NCI-H82 (cell line): ENCODE data around the gene AHDC1.
"Not testable (repeated sequence)": the region's sequence is repeated elsewhere in the genome, so short reads cannot be mapped to it uniquely, and the experiment has no call there.

Experiments
- DNase-seq: peaks from one replicate; lab custom pipeline; 2025; lab: John Stamatoyannopoulos, UW

The AHDC1 gene, protein sequence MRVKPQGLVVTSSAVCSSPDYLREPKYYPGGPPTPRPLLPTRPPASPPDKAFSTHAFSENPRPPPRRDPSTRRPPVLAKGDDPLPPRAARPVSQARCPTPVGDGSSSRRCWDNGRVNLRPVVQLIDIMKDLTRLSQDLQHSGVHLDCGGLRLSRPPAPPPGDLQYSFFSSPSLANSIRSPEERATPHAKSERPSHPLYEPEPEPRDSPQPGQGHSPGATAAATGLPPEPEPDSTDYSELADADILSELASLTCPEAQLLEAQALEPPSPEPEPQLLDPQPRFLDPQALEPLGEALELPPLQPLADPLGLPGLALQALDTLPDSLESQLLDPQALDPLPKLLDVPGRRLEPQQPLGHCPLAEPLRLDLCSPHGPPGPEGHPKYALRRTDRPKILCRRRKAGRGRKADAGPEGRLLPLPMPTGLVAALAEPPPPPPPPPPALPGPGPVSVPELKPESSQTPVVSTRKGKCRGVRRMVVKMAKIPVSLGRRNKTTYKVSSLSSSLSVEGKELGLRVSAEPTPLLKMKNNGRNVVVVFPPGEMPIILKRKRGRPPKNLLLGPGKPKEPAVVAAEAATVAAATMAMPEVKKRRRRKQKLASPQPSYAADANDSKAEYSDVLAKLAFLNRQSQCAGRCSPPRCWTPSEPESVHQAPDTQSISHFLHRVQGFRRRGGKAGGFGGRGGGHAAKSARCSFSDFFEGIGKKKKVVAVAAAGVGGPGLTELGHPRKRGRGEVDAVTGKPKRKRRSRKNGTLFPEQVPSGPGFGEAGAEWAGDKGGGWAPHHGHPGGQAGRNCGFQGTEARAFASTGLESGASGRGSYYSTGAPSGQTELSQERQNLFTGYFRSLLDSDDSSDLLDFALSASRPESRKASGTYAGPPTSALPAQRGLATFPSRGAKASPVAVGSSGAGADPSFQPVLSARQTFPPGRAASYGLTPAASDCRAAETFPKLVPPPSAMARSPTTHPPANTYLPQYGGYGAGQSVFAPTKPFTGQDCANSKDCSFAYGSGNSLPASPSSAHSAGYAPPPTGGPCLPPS (N-terminal part only)

DNA sequence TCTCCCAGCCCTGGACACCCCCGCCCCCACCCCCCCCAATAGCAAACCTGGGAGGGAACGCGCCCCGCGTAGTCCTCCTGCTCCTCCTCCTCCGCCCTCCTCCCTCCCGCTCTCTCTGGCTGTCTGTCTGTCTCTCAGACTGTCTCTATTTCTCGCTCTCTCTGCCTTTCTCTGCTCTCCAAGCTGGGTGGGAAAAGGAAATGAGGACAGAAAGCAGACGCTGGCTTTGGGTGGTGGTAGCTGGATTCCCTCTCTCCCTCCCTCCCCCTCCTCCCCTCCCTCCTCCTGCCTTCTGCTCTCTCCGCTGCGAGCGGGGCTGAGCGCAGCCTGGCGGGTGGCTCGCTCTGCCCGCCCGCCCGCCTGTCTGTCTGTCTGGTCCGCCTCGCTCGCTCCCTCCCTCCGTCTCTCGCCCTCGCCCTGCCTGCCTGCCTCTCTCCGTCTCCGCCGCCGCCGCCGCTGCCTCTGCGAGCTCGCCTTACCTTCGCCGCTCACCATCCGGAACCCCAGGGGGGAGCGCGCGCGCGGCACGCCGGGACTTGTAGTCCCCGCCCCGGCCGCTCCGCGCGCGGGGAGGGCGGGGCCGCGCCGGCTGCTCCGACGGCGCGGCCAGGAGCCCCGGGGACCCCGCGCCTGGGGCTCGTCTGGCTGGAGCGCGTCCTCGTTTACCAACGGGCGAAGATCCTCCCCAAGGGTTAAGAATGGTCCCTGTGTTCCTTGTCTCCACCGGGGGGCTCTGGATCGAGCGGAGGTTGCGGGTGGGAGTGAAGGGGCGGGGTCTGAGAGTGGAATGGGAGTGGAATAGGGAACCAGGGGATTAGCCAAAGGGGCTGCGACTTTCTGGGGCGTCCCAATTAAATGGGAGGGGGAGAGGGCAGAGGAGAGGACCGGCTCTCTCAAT is at the start of gene AHDC1:
AHDC1 (minus strand) TSS at position 464 of the 898 bp plus-strand sequence. CDS start 52,029 bp downstream, outside the sequence.
- DNase-seq = peak; percentile 97

DNA sequence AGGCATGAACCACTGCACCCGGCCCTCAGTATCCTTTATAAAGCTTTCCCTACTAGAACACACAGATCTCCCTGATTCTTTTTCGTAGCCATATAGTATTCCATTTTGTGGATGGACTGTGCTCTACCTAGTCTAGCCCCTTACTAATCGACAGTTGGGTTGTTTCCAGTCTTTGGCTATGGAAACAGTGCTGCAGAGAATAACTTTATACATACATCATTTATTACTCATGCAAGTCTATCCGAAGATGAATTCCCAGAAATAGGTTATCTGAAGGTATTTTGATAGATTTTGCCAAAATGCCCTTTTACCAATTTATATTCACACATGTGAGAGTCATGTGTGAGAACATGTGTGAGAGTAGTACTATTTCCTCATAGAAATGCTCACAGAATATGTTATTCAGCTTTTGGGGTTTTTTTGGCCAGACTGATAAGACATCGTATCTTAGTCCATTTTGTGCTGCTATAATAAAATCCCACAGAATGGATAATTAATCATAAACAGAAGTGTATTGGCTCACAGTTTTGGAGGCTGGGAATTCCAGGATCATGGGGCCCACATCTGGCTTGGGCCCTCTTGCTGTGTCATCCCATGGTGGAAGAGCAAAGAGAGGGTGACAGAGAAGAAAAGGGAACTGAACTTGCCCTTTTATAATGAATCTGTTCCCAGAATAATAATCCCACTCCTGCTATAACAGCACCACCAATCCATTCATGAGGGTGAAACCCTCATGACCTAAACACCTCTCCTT is 48.3 kb upstream of the AHDC1 start:
- no peak for DNase-seq

DNA sequence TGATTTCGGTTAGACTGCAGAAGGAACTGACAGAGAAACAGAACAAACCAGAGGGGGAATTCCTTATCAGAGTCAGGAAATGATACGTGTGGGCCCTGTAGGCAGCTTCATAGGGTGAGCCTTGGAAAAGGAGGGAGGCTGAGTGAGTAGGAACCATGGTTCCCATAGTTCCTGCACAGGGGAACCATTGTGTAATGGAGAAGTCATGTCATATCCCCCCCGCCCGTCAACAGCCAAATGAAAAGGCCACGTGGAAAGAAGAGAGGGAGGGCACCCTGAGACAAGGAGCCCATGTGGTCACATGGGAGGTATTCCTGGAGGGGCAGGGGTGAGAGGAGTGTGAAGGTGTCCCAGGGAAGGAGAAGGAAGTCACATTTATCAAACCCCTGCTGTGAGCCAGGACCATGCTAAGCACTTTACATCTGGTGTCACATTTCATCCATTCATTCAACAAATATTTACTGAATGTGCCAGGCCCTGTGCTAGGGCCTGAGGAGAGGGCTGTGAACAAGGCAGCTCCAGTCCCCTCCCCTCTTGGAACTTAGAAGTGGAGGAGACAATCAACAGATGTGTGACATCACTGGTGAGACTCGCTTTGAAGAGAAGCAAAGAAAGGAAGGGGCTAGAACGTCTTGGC is 46.7 kb upstream of the AHDC1 start:
- DNase-seq = no peak

DNA sequence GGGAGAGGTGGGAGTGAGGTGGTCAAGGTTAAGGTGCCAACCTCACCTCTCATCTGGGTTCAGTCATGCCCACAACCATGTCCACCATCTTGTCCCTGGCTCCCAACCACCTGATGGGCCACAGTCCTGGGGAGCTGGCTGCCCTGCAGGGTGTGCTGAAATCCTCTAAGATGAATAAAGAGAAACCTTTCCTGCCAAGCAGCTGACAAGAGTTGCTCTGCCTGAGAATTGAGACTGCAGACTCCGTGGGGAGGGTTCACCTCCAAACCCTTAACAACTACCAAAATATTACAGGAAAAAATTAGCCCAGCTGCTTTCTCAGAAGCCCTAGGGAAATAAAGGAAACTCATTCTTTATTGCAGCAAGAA is 46.2 kb upstream of the AHDC1 start:
- no peak for DNase-seq

DNA sequence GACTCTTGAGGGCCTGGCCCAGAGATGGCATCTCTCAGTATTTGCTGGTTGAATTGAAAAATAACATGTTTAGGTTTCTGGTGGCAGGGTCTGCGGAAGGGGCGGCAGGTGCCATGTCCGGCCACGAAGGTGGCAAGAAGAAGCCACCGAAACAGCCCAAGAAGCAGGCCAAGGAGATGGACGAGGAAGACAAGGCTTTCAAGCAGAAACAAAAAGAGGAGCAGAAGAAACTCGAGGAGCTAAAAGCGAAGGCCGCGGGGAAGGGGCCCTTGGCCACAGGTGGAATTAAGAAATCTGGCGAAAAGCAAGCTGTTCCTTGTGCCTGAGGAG is 45.3 kb upstream of the AHDC1 start:
- no peak for DNase-seq

DNA sequence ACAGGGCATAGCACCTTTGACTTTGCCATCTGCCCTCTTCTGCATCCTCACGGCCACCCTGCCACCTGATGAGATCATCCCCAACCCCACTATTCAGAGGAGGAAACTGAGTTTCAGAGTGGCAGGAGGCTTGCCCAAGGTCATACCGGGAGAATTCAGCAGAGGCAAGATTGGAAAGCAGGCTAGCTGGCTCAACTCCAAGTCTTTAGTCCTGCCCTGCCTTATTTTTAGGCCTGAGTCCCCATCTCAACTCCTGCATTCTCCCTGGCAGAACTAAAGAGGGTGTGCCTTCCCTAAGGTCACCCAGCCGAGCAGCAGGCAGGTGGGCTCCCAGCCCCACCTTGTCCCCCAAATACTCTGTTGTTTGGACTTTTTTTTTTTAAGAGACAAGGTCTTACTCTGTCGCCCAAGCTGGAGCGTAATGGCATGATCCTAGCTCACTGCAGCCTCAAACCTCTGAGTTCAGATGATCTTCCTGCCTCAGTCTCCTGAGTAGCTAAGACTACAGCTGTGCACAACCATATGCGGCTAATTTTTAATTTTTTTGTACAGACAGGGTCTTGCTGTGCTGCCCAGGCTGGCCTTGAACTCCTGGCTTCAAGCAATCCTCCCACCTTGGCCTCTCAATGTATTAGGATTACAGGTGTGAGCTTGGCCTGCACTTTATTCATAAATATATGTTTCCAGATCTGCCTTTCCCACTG is 44.8 kb upstream of the AHDC1 start:
- DNase-seq = no peak

DNA sequence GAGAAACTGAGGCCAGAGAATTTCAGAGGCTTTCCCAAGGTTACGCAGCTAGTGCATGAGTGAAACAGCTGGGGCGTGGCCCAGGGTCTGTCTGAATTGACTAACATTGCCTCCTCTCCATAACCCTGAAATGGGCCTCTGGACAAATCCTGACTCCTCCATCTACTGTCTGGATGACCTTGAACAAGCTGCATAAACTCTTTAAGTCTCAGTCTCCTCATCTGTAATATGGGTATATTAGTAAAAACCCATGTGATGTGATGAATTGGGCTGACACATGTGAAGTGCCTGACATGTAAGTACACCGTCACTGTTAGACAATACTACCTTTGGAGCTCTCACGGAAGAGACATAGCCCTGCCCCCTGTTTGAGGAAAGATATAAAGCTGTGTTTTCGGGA is 43.4 kb upstream of the AHDC1 start:
- DNase-seq = no peak

DNA sequence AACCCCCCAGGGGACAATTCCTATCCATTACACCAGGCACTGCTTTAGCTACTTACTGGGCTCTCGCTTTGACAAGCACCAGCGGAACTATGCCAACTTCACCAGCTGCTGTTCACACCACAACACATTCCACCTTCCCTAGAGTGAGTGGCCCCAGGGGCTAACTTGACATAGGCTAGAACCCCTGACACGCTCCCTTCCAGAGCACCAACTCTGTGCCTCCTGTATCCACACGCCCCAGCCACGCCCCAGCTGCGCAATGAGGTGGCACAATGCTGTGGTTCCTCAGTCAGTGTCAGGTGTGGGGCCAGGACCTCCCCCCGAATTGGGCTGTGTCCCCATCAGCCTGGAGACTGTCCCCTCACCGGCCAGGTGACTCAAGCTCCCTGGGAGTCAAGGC is 42.7 kb upstream of the AHDC1 start:
- no peak for DNase-seq

DNA sequence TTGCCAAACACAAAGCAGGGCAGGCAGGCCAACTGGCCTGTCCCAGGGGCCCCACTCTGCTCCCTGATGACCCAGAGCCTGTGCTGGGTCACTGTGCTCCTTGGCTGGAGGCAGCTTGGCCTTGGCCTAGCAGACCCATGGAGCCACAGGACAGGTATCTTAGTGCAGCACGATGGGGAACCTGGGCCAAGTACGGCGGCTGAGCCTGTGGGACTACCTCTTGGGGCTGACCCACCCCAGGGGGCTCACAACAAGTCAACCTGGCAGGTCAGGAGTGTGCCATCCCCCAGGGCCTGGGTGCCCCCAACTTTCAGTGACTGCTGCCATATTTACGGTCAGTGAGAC is 41.1 kb upstream of the AHDC1 start:
- no peak for DNase-seq

DNA sequence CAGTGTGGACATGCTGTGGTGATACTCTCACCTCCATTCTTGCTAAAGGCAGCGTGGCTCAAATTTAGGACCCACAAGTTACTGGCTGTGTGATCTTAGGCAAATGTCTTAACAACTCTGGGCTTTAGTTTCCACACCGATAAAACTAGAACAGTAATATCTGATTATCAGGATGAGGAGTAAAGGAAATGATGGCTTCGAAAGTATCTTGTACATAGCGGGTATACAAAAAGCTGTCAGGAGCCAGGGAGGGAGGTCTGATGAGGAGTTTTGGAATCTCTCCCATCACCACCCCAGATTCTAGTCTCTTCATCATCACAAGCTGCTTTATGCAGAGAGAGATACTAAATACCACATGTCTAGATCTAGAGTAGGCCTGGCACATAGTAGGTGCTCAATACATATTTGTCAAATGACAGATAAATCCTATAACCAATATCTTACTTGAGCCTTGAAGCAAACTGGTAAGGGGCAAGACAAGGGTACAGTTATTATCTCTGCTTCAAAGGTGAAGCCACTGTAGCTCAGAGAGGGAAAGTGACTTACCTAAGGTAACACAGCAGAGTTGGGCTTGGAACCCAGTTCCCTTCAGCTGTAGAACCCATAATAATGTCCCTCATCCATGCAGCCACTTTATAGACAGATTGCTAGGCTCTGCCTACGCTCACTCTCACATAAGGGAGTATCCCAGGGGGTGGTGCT is 40.6 kb upstream of the AHDC1 start:
- no peak for DNase-seq

DNA sequence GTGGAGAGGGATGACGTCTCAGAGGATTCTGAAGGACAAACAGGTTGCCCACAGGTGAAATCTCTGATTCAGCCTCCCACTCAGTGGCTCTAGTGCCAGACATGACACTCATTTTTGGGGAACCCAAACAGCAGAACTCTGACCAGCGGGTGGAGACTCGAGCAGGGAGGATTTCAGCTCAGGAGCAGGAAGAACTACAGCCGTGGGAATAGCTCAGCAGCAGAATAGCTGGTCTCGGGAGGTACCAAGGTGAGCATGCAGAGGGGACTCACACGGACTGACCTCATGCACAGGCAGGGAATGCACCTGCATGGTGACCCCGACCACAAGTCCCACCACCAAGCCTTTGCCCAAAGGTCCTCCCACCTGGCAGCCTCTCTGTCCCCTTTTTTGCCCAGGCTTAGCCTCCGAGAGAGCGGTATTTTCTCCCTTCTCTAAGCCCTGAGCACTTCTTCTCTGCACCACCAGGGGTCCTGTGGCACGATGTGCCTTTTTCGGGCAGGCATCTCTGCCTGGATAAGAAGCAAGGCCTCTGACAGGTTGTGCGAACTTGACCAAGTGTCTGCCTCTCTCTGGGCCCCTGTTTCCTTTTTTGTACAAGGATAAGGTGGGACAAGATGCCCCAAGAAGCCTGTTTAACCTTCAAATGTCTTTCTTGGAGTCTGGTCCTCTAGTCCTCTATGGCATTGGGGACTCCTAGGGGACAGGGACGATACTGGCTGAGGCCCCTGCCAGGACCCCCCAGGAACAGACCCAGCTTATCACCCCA is 39.8 kb upstream of the AHDC1 start:
- peak; percentile 89 for DNase-seq

DNA sequence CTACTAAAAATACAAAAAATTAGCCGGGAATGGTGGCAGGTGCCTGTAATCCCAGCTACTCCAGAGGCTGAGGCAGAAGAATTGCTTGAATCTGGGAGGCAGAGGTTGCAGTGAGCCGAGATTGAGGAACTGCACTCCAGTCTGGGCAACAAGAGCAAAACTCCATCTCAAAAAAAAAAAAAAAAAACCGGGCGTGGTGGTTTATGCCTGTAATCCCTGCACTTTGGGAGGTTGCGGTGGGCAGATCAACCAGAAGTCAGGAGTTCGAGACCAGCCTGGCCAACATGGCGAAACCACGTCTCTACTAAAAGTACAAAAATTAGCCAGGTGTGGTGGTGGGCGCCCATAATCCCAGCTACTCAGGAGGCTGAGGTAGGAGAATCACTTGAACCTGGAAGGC is 36.6 kb upstream of the AHDC1 start:
- DNase-seq = not testable (repeated sequence)

DNA sequence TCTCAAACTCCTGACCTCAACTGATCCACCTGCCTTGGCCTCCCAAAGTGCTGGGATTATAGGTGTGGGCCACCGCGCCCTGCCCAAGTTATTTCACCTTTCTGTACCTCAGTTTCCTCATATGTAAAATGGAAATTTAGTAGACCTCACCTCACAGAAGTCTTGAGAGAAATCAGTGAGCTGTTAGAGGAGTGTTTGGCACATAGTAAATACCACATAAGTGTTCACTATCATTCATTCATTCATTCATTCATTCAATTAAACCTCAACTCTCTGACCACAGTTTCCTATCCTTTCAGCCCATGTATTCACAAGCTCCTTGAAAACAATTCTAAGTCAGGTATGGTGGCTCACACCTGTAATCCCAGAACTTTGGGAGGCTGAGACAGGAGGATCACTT is 34.9 kb upstream of the AHDC1 start:
- no peak for DNase-seq

DNA sequence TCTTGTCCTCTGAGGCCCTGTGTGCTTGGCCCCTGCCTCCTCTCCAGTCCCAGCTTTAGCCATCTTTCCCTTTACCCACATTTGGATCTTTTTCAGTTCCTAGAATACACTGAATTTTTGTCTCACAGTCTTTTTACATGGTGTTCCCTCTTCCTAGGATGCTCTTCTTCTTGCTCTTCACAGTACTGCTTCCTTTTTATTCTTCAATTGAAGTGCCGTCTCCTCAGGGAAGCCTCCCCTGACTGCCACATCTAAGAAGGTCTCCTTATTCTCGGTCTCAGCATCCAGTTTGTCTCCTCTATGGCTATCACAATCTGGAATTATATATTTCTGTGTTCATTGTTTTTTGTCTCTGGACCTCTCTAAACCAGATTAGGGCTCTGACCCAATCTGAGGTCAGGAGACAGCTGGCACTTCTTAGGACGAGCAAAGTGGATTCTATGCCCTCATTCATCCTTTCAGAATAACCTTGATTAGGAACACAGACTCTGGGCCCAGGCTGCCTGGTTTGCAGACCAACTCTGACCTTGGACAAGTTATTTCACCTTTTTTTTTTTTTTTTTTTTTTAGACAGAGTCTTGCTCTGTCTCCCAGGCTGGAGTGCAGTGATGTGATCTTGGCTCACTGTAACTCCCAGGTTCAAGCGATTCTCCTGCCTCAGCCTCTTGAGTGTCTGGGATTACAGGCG is 34.2 kb upstream of the AHDC1 start:
- peak; percentile 89 for DNase-seq

DNA sequence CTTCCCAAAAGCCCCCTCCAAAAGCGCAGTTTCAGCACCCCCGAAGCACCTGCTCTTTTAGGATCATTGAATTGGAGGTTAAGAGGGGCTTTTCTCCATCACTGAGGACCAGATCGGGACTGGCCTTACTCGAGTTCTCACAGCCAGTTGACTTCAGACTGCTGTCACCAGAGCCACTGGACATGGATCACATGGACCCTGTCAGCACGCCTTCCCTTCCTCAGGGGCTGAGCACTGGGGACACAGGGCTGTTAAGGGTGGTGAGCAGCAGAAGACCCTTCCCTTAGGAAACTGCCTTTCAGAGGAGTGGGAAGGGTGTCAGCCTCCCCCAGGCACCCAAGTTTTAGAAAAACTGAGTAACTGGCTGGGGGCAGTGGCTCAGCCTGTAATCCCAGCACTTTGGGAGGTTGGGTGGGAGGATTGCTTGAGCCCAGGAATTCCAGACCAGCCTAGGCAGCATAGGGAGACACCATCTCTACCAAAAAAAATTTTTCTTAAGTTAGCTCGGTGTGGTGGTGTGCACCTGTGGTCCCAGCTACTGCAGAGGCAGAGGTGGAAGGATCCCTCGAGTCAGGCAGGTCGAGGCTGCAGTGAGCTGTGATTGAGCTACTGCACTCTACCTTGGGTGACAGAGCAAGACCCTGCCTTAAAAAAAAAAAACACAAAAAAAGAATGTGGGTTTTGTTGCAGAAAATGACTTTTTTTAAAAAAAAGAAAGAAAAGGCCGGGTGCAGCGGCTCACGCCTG is 31.6 kb upstream of the AHDC1 start:
- DNase-seq = no peak

DNA sequence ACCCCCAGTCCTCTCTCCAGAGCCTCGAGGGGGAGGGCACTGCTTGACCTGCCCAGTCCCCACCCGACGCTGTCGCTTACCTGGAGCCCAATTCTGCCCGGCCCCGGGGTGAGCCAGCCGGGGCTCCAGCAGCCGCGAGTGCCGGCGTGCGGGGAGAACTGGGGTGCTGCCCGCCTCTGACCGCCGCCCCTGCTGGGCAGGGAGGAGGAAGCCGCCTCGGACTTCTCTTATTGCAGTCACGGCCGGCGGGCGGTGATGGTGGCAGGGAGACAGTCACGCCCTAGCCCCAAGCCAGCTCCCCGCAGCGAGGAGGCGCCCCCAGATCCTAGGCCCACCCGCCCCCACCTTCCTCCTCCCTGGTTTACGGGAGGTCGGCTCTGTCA is 31.0 kb upstream of the AHDC1 start, which contains the start of gene FGR:
FGR (minus strand) TSS at position 201 of the 383 bp plus-strand sequence. CDS start 11,269 bp downstream, outside the sequence.
- DNase-seq = no peak
